Mucosa of rectum (tissue), 2 donors: Measurements from ENCODE around the gene ZFAND4.

Experiments used
- H3K27ac ChIP-seq, 2 donors: one replicate each; pipeline ENCODE4 v1.7.0; 2013; ENCODE audit warnings: inconsistent platforms in 2 of 2, low read depth in 2 of 2, low read length in 2 of 2
- H3K27me3 ChIP-seq, 2 donors: one replicate each; pipeline ENCODE4 v1.7.0; 2013; ENCODE audit warnings: low read length in 2 of 2; ENCODE audit not compliant: control insufficient read depth in 2 of 2, insufficient read depth in 2 of 2
- H3K36me3 ChIP-seq, 2 donors: one replicate each; pipeline ENCODE4 v1.7.0; 2013; ENCODE audit warnings: low read length in 2 of 2; ENCODE audit not compliant: control insufficient read depth in 2 of 2, insufficient read depth in 2 of 2
- H3K4me1 ChIP-seq, 2 donors: one replicate each; pipeline ENCODE4 v1.7.0; 2013; ENCODE audit warnings: low read length in 2 of 2, mild to moderate bottlenecking in 1 of 2; ENCODE audit not compliant: control insufficient read depth in 2 of 2, insufficient read depth in 2 of 2
- H3K4me3 ChIP-seq, 2 donors: one replicate each; pipeline ENCODE4 v1.7.0; 2013; ENCODE audit warnings: low read length in 2 of 2
- H3K9ac ChIP-seq, 2 donors: one replicate each; pipeline ENCODE4 v1.7.0; 2013; ENCODE audit warnings: low read length in 2 of 2, low read depth in 1 of 2, mild to moderate bottlenecking in 1 of 2
- H3K9me3 ChIP-seq, 2 donors: one replicate each; pipeline ENCODE4 v1.7.0; 2013; ENCODE audit warnings: low read length in 2 of 2; ENCODE audit not compliant: control insufficient read depth in 2 of 2
- donor health status: healthy.
- donor health status: Normal muscosa, but diverticular disease.

ZFAND4 gene

GRCh38 chr10:45592926-45593325, 79.6 kb downstream of the ZFAND4 start:
- Histone ChIP-seq H3K9ac (peak overlapping the region in 1 of 2 donors; percentile 70), H3K4me3 (peak overlapping the region; percentile 83 to 85), H3K36me3 (no peaks in the 10 kb centered on the region)

GRCh38 chr10:45592432-45592831, 80.1 kb downstream of the ZFAND4 start:
- Histone ChIP-seq H3K9ac (peak overlapping the region in 1 of 2 donors; percentile 34), H3K36me3 (no peaks in the 10 kb centered on the region), H3K27ac (peak overlapping the region in 1 of 2 donors; percentile 26), H3K27me3 (no peaks in the 10 kb centered on the region), H3K4me3 (peak overlapping the region; percentile 19 to 85), H3K9me3 (no peaks in the 10 kb centered on the region), H3K4me1 (peaks cover 8 to 20% of the 10 kb centered on the region in 2 donors)

More at GRCh38 chr10:45592926-45593325, 79.6 kb downstream of the ZFAND4 start:
- Histone ChIP-seq H3K9me3 (no peaks in the 10 kb centered on the region), H3K4me1 (peaks cover 8 to 20% of the 10 kb centered on the region in 2 donors), H3K27me3 (no peaks in the 10 kb centered on the region), H3K27ac (peak overlapping the region in 1 of 2 donors; percentile 13)

- no peak overlapping the region for H3K9ac ChIP-seq
- H3K4me3 ChIP-seq = no peak overlapping the region
- no peak overlapping the region for H3K27ac ChIP-seq
- H3K27me3 ChIP-seq = no peaks in the 10 kb centered on the region
- H3K36me3 ChIP-seq = no peaks in the 10 kb centered on the region
- no peaks in the 10 kb centered on the region for H3K9me3 ChIP-seq
- peaks cover 8 to 20% of the 10 kb centered on the region in 2 donors for H3K4me1 ChIP-seq
Observed at GRCh38 chr10:45591280-45591679, 81.3 kb downstream of the ZFAND4 start.

- Histone ChIP-seq H3K4me1 (peaks cover 5 to 20% of the 10 kb centered on the region in 2 donors), H3K4me3 (no peak overlapping the region), H3K27me3 (no peaks in the 10 kb centered on the region), H3K36me3 (no peaks in the 10 kb centered on the region), H3K9ac (no peak overlapping the region), H3K9me3 (peaks cover 0 to 3% of the 10 kb centered on the region in 2 donors), H3K27ac (no peak overlapping the region)
Observed at GRCh38 chr10:45589868-45590267, 82.7 kb downstream of the ZFAND4 start.

- Histone ChIP-seq H3K9ac (no peak overlapping the region), H3K36me3 (no peaks in the 10 kb centered on the region), H3K27ac (no peak overlapping the region), H3K27me3 (no peaks in the 10 kb centered on the region), H3K9me3 (peaks cover 0 to 3% of the 10 kb centered on the region in 2 donors), H3K4me3 (no peak overlapping the region), H3K4me1 (peaks cover 5 to 19% of the 10 kb centered on the region in 2 donors)
Observed at GRCh38 chr10:45589009-45589408, 83.6 kb downstream of the ZFAND4 start.

GRCh38 chr10:45586028-45586824, 86.3 kb downstream of the ZFAND4 start:
- H3K27me3 ChIP-seq = no peaks in the 10 kb centered on the region
- H3K4me3 ChIP-seq = no peak overlapping the region
- H3K4me1 ChIP-seq = peaks cover under 1 to 5% of the 10 kb centered on the region in 2 donors
- peaks cover 0 to 3% of the 10 kb centered on the region in 2 donors for H3K9me3 ChIP-seq
- no peak overlapping the region for H3K9ac ChIP-seq
- no peaks in the 10 kb centered on the region for H3K36me3 ChIP-seq
- no peak overlapping the region for H3K27ac ChIP-seq

- H3K36me3 ChIP-seq = no peaks in the 10 kb centered on the region
- no peak overlapping the region for H3K9ac ChIP-seq
- H3K27ac ChIP-seq = no peak overlapping the region
- H3K4me3 ChIP-seq = no peak overlapping the region
- peaks cover 0 to 3% of the 10 kb centered on the region in 2 donors for H3K9me3 ChIP-seq
- H3K27me3 ChIP-seq = no peaks in the 10 kb centered on the region
- H3K4me1 ChIP-seq = peaks cover 10% of the 10 kb centered on the region in 2 donors
Observed at GRCh38 chr10:45585131-45585530, 87.4 kb downstream of the ZFAND4 start.

- H3K27me3 ChIP-seq = no peaks in the 10 kb centered on the region
- H3K36me3 ChIP-seq = no peaks in the 10 kb centered on the region
- peaks cover 10 to 21% of the 10 kb centered on the region in 2 donors for H3K4me1 ChIP-seq
- H3K4me3 ChIP-seq = no peak overlapping the region
- peak overlapping the region in 1 of 2 donors; percentile 27 for H3K27ac ChIP-seq
- H3K9me3 ChIP-seq = peaks cover 0 to 3% of the 10 kb centered on the region in 2 donors
- no peak overlapping the region for H3K9ac ChIP-seq
Observed at GRCh38 chr10:45582386-45582781, 90.2 kb downstream of the ZFAND4 start.

GRCh38 chr10:45581582-45582385, 90.8 kb downstream of the ZFAND4 start:
- Histone ChIP-seq H3K36me3 (no peaks in the 10 kb centered on the region), H3K4me3 (peak overlapping the region in 1 of 2 donors; percentile 76), H3K9ac (no peak overlapping the region), H3K27me3 (no peaks in the 10 kb centered on the region), H3K9me3 (peaks cover 0 to 3% of the 10 kb centered on the region in 2 donors), H3K4me1 (peaks cover 10 to 21% of the 10 kb centered on the region in 2 donors), H3K27ac (peak overlapping the region; percentile 78 to 83)

GRCh38 chr10:45581216-45581549, 91.4 kb downstream of the ZFAND4 start:
- Histone ChIP-seq H3K36me3 (no peaks in the 10 kb centered on the region), H3K9me3 (peaks cover 0 to 3% of the 10 kb centered on the region in 2 donors), H3K4me3 (peak overlapping the region; percentile 52 to 76), H3K27ac (peak overlapping the region; percentile 78 to 83), H3K27me3 (no peaks in the 10 kb centered on the region), H3K9ac (peak overlapping the region in 1 of 2 donors; percentile 68), H3K4me1 (peaks cover 10 to 21% of the 10 kb centered on the region in 2 donors)
